ENCODE results near the gene YPEL5. TPM values are rescaled to one million over a fixed set of nuclear protein-coding genes. Genes with fewer than 3 reads are reported as not detected.

The YPEL5 gene
- total and polyA plus RNA-seq, 8 donors = 17.7 to 192 (median 72.0) TPM

GRCh38 chr2:30155889-30156658 lies 9.3 kb downstream of the YPEL5 start:
- Histone ChIP-seq H3K4me1 (peaks cover 11 to 95% (median 52%) of the 10 kb centered on the region in 4 donors), H3K4me3 (no peak overlapping the region), H3K27me3 (no peaks in the 10 kb centered on the region), H3K27ac (no peak overlapping the region), H3K9me3 (no peaks in the 10 kb centered on the region), H3K36me3 (peaks cover 12 to 63% (median 59%) of the 10 kb centered on the region in 4 donors)
- no peak for TF ChIP-seq POLR2AphosphoS5 (IDR thresholded peaks at IDR 0.05)
- no peak for TF ChIP-seq CTCF (IDR thresholded peaks at IDR 0.05)
- no peak for TF ChIP-seq POLR2A (IDR thresholded peaks at IDR 0.05)
- no peak for TF ChIP-seq EP300 (IDR thresholded peaks at IDR 0.05)
- 34 to 52% (median 37%) methylated on average over 3 of the region's 3 CpGs for WGBS, 5 donors
- no peak for DNase-seq
- intact Hi-C loops (cut with DNase I; ENCODE audit: low total_unique reads) = no loop called here

DNA sequence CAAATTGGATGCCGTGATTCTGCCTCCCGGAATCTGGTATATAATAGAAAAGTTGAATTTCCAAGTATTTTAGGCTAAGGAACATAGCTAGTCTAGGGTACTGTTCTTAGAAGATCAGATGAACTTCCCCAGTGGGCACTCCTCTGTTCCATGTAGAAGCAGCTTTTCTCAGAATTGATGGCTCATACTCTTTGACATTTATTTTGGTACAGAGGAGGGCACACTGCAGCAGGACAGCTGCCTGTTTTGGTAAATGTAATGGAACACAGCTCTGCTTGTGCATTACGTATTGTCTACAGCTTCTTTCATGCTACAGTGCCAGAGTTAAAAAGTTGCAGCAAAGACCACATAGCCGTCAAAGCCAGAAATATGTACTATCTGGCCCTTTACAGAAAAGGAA lies 10.8 kb downstream of the YPEL5 start:
- no peak overlapping the region for H3K27ac ChIP-seq
- intact Hi-C loops (cut with DNase I; ENCODE audit: low total_unique reads) = no loop called here
- H3K4me3 ChIP-seq = no peak overlapping the region
- H3K9me3 ChIP-seq = no peaks in the 10 kb centered on the region
- 85 to 92% (median 86%) methylated on average over 4 of the region's 4 CpGs for WGBS, 5 donors
- peaks cover 8 to 93% (median 54%) of the 10 kb centered on the region in 4 donors for H3K4me1 ChIP-seq
- no peaks in the 10 kb centered on the region for H3K27me3 ChIP-seq
- no peak for DNase-seq
- H3K36me3 ChIP-seq = peaks cover 12 to 68% (median 55%) of the 10 kb centered on the region in 4 donors
- no peak for TF ChIP-seq POLR2A (IDR thresholded peaks at IDR 0.05)

- H3K27me3 ChIP-seq = no peaks in the 10 kb centered on the region
- H3K4me1 ChIP-seq = peaks cover 0 to 78% (median 44%) of the 10 kb centered on the region in 4 donors
- 61 to 74% (median 70%) methylated on average over 2 of the region's 2 CpGs for WGBS, 5 donors
- intact Hi-C loops (cut with DNase I; ENCODE audit: low total_unique reads) = no loop called here
- DNase-seq = no peak
- no peak overlapping the region for H3K27ac ChIP-seq
- H3K9me3 ChIP-seq = no peaks in the 10 kb centered on the region
- H3K36me3 ChIP-seq = peaks cover 12 to 59% (median 50%) of the 10 kb centered on the region in 4 donors
- H3K4me3 ChIP-seq = no peak overlapping the region
- TF ChIP-seq EP300 (IDR thresholded peaks at IDR 0.05) = no peak
- TF ChIP-seq POLR2A (IDR thresholded peaks at IDR 0.05) = no peak
- no peak for TF ChIP-seq CTCF (IDR thresholded peaks at IDR 0.05)
- TF ChIP-seq POLR2AphosphoS5 (IDR thresholded peaks at IDR 0.05) = no peak
Observed at GRCh38 chr2:30159766-30160165, 13.0 kb downstream of the YPEL5 start.

GRCh38 chr2:30161929-30162706 lies 15.3 kb downstream of the YPEL5 start:
- Histone ChIP-seq H3K4me1 (peaks cover 0 to 67% (median 32%) of the 10 kb centered on the region in 4 donors), H3K27me3 (no peaks in the 10 kb centered on the region), H3K36me3 (peaks cover 5 to 46% (median 39%) of the 10 kb centered on the region in 4 donors), H3K27ac (no peak overlapping the region), H3K4me3 (no peak overlapping the region), H3K9me3 (no peaks in the 10 kb centered on the region)
- no peak for DNase-seq
- intact Hi-C loops (cut with DNase I; ENCODE audit: low total_unique reads) = no loop called here
- WGBS, 5 donors = 38 to 63% (median 50%) methylated on average over 7 of the region's 7 CpGs
- TF ChIP-seq EP300 (IDR thresholded peaks at IDR 0.05) = no peak
- no peak for TF ChIP-seq POLR2AphosphoS5 (IDR thresholded peaks at IDR 0.05)
- no peak for TF ChIP-seq CTCF (IDR thresholded peaks at IDR 0.05)
- TF ChIP-seq POLR2A (IDR thresholded peaks at IDR 0.05) = no peak
